ENCODE data around the gene CD300LG.

CD300LG gene

DNA sequence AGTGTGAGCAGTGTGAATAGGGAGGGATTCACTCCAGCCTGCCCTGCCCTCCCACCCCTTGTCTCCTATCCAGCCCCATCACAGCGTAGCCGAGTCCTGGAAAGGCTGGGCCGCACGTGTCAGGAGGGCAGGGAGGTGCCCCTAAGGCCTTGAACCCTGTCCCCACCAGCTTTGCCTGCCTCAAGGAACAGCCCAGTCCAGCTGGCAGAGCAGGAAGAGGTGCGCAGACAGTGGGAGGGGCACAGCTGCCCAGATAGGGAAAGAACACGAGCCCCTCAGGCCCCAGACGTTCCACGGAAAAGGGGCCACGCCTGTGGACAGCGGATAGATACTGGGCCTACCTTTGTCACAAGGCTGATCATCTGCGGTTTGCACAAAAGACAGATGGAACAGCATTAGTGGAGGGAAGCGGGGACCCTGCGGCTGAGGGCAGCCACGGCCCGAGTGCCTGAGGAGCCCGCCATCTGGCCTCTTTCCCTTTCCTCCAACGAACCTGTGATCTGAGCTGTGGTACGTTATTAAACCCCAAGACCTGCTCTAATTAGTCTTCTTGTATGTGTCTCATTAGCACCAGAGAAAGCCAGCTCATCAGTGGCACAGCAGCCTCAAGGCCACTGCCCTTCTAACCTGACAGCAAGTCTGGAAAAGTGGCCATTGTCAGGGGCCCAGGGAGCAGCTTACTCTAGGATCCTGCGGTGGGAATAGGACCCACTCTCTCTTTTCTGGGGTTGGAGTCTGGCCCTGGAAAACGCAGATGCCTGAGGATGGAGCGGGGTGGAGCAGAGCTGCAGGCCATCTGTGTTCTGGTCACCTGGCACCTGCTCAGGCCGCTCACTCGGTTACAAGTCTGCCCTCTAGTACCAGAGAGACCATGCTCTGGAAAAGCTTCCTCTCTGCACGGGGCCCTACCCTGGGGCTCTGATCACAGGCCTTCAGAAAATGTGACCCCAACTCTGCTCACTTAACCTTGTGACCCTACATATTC lies 30.3 kb upstream of the CD300LG start:
- DNase-seq (ENCODE audit: low spot score), result no peak
- no peak for TF ChIP-seq CTCF (IDR thresholded peaks at IDR 0.05; ENCODE audit: extremely low read depth, missing control alignments)

GRCh38 chr17:43817826-43818225 lies 29.1 kb upstream of the CD300LG start:
- DNase-seq (ENCODE audit: low spot score), result no peak
- no peak for TF ChIP-seq CTCF (IDR thresholded peaks at IDR 0.05; ENCODE audit: extremely low read depth, missing control alignments)

- DNase-seq (ENCODE audit: low spot score), result no peak
- TF ChIP-seq CTCF (IDR thresholded peaks at IDR 0.05; ENCODE audit: extremely low read depth, missing control alignments), result no peak
These were observed 28.0 kb upstream of the CD300LG start for GRCh38 chr17:43818966-43819365.

- no peak for DNase-seq (ENCODE audit: low spot score)
- TF ChIP-seq CTCF (IDR thresholded peaks at IDR 0.05; ENCODE audit: extremely low read depth, missing control alignments), result no peak
These were observed 26.2 kb upstream of the CD300LG start for GRCh38 chr17:43820759-43821158.

DNA sequence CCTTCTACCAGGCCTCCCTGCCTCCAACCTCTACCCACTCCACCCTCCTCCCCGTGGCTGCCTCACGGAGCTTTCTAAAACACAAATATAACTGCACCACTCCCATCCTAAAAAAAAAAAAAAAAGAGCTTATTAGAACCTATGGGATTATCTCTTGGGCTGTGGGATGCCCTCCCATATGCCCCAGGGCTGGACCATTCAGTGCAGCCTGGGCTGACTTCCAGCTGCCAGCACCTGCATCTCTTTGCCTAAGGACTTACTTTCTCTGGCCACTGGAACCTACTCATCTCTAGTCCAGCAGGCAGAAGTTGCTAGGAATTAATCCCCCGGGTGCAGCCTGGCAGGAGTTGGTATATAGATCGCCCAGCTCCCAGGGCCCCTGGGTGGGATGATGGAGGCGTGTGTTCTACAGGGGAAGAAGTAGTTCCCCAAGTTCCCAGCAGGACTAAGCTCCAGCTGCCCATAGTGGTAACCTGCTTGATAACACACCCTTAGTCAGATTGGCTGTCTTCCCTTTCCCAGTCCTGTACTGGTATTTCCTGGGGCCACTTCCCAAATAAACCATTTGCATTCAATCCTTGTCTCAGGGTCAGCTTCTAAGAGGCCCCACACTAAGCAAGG lies 24.3 kb upstream of the CD300LG start:
- TF ChIP-seq CTCF (IDR thresholded peaks at IDR 0.05; ENCODE audit: extremely low read depth, missing control alignments), result no peak
- no peak for DNase-seq (ENCODE audit: low spot score)

DNA sequence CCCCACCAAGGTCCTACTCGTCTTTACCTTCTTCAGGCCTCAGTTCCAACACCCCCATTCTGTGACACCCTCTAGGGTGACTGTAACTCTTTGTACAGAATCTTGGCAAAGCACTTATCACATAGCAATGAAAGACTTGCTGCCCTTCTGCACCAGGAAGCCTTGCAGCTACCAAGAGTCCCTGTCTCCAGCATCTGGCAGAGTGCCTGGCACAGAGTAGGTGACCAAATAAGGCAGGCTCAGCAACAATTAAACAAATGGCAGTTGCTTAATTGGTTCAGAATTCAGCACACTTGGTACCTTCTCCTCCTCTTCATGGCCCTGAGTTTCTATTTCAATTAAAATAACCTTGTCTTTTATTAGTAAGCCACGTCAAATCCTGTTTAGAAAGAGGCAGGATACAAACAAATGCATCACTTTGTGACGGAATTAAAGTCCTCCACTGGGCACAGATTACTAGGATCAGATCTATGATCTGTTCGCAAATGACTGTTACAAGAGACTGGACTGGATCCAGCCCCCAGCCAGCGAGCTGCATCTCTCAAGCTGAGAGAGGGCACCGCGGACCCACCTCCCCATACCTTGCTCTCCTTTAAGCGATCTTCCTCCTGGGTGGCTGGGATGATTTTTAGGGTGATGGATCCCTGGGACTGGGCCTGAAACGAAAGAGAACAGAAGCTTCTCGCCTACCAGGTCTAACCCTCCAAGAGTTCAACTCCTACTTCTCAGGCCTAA lies 23.5 kb upstream of the CD300LG start:
- DNase-seq (ENCODE audit: low spot score), result no peak
- no peak for TF ChIP-seq CTCF (IDR thresholded peaks at IDR 0.05; ENCODE audit: extremely low read depth, missing control alignments)

DNA sequence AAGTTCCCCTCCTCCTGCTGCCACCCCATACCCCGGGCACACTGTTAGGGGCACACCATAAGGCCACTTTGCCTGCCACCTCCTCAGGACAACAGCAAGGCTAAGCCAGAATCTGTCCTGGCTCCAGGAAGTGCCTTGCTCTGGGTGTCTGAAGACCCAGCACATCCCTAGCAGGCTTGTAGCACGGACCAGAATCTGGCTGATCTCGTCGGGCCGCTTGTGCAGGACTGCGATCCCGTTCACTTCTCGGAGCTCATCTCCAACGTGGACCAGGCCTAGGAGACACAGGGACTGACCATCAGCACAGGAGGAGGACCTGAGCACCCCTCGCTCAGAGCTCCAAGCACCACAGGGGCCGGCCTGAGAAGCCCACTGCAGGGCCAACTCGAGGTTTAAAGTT lies 21.4 kb upstream of the CD300LG start:
- DNase-seq (ENCODE audit: low spot score), result no peak
- TF ChIP-seq CTCF (IDR thresholded peaks at IDR 0.05; ENCODE audit: extremely low read depth, missing control alignments), result no peak

Data from GM20000 (cell line).